ENCODE results near the gene GHRHR.

GRCh38 chr7:30920021-30920583 lies 43.7 kb upstream of the GHRHR start:
- TF ChIP-seq CTCF (IDR thresholded peaks at IDR 0.05): no peak
- no peak for TF ChIP-seq POLR2A (IDR thresholded peaks at IDR 0.05)

Measured in esophagus squamous epithelium (tissue), 4 donors.